HG02852 (cell line): Measurements from ENCODE around the gene RNF8.

Source experiments
- ATAC-seq: cut with Tn5 transposase; IDR thresholded peaks from one replicate; pipeline ENCODE4 v1.9.1; 2021; ENCODE audit warnings: mild to moderate bottlenecking, moderate library complexity; ENCODE audit not compliant: unreplicated experiment

RNF8 gene

GRCh38 chr6:37357288-37357687, 3.5 kb downstream of the RNF8 start:
- no peak for ATAC-seq

- no peak for ATAC-seq
Observed at GRCh38 chr6:37357860-37358259, 4.1 kb downstream of the RNF8 start.

- no peak for ATAC-seq
Observed at GRCh38 chr6:37359039-37359438, 5.3 kb downstream of the RNF8 start.

DNA sequence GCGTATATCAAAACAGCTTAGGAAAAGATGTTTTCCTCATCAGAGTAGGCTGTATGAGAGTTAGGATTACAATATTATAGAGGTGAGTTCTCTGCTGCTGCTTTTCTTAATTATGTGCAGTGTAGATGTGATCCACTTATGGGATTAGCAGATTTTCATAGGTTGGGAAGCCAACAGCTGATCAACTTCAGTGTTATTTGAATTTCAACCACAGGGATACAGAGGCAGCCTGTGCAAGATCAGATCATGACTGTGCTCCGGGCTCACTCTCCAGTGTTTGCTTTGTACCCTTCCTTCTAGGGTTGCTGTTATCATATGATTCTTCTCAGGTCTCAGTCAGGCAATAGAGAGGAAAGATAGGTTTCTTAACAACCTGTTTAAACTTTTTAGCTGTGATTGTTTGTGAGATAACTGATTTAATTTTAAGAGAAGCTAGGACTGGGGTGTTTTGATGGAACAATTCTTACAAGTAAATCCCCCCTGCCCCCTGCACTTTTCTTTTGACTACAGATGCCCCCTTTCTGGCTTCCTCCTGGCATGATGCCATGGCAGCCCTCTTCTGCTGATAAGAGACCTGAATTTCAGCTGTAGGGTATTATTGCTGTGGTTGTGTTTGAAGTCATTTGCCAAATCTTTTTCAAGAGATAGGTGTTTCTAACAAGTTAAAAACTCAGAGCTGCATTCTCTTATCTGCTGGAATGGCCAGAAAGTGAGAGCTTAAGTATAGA, 8.5 kb downstream of the RNF8 start:
- no peak for ATAC-seq

- ATAC-seq: no peak
Observed at GRCh38 chr6:37365791-37366190, 12.0 kb downstream of the RNF8 start.

DNA sequence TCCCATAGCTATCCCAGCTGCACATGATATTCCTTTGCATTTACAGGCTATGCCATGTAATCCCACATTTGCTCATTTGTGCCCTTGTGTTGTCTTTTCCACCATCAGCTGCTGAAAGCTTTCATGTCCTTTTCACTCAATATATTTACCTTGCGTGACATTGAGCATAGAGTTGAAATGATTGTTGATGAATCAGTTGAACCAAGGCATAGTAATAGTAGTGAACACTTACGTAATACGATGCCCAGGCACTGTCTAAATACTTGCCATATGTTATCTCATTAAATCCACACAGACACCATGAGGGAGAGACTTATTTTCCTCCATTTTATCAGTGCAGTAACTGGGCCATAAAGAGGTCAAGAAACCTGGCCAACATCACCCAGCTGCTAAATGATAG, 13.1 kb downstream of the RNF8 start:
- ATAC-seq: no peak

DNA sequence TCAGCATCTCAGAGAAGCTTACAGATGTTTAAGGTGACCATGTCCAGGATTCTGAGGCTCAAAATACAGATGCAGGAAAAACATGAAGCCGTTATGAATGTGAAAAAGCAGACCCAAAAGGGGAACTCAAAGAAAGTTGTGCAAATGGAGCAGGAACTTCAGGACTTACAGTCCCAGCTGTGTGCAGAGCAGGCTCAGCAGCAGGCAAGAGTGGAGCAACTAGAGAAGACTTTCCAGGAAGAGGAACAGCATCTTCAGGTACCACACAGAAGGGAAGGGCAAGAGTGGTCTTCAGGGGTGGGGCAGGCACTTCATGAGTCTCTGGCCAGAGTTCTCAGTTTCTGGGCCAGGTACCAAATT, 15.2 kb downstream of the RNF8 start:
- no peak for ATAC-seq

GRCh38 chr6:37369321-37370201, 15.8 kb downstream of the RNF8 start:
- ATAC-seq: no peak

DNA sequence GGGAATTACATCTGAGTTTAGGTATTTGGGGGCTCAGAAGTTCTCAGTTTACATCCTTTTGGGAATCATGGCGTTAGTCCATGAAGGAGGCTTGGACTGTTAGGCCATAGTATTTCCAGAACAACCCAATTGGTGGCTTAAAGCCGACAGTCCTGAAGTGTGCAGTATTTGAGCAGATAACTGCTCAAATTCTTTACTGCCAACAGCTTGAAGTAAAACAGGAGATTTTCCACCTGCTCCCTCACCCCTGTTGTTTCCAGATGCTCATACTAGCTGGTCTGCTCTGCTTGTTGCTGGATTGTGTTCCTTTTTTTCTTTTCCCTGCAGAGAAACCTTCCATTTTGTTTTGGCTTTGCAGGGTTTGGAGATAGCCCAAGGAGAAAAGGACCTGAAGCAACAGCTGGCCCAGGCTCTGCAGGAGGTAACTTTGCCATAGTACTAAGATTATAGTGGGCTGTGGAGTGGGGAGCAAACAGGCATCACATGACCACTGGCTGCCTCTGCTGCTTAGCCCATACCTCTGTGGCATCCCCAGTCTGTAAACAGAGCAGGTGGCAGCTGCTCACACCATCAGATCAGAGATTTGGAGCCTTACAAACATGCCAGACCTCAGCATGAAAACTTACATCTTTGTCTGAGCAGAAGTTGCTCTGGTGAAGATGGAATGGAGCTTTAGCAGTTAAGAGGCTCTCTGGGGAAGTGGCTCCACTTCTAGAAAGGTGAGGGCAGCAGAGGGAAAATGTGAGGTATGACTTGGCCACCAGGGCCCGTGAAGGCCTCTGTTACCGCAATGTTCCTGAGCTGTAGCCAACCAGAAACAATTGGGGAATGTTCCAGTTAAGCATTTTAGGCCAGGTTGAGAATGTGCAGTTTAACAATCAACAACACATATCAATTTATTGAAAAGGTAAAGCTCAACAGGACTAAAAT, 17.6 kb downstream of the RNF8 start:
- no peak for ATAC-seq

GRCh38 chr6:37372116-37372515, 18.3 kb downstream of the RNF8 start:
- ATAC-seq: no peak

- no peak for ATAC-seq
Observed at GRCh38 chr6:37373822-37374471, 20.2 kb downstream of the RNF8 start.

DNA sequence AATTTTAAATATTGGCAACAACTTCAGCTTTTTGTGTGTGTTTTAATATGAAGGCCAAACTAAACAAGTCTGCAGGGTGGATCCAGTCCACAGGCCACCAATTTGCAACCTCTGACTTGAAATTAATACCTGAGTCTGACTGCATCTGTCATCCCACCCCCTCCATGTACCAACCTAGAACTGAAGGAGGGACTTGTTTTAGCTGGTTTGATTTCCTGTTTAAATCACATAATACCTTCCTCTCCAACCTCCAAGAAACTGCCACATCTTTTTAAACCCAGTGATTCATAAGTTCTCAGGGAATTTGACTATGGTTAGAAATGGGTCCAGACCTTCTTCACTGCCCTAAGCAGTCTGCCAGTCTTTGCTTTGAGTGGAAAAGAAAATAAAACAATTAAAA, 21.6 kb downstream of the RNF8 start:
- no peak for ATAC-seq

DNA sequence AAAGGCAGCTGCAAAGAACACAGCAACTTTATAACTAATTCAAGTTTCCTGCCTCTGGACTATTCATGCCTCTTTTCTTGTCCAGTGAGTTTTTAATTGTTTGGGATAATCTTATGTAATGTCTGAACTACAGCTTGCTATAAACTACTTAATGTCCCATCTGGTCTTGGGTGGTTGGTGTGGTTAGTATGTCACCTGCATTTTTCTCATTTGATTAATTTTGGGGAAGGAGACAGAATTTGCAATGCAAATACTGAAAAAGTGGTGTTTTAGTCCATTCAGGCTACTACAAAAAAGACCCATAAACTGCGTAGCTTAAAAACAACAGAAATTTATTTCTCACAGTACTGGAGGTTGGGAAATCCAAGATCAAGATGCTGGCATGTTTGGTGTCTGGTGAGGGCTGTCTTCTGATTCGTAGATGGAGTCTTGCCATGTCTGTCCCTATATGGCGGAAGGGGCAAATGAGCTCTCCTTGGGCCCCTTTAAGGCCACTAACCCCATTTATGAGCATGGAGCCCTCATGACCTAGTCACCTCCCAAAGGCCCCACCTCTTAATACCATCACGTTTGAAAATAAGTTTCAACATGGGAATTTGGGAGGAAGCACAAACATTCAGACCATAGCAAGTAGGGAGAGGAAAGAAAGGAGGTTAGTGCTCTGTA, 22.4 kb downstream of the RNF8 start:
- no peak for ATAC-seq

DNA sequence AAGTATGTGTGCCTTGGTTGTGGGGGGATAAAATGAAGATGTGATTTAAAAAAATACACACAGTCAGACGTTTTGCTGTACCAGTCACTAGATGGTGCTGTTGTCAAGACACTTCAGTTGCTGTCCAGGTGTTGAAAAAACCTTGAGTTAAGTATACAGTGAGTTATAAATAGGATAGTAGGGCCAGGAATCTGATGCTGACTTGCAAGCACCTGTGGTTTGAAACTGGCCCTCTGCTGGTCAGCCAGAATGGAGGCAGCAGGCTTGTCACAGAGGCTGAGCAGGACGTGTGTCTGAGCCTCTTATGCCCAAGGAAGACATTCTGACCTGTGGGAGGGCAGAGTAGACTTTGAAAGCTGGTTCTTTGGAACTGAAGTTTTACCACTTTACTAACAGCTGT, 27.8 kb downstream of the RNF8 start:
- ATAC-seq: no peak

DNA sequence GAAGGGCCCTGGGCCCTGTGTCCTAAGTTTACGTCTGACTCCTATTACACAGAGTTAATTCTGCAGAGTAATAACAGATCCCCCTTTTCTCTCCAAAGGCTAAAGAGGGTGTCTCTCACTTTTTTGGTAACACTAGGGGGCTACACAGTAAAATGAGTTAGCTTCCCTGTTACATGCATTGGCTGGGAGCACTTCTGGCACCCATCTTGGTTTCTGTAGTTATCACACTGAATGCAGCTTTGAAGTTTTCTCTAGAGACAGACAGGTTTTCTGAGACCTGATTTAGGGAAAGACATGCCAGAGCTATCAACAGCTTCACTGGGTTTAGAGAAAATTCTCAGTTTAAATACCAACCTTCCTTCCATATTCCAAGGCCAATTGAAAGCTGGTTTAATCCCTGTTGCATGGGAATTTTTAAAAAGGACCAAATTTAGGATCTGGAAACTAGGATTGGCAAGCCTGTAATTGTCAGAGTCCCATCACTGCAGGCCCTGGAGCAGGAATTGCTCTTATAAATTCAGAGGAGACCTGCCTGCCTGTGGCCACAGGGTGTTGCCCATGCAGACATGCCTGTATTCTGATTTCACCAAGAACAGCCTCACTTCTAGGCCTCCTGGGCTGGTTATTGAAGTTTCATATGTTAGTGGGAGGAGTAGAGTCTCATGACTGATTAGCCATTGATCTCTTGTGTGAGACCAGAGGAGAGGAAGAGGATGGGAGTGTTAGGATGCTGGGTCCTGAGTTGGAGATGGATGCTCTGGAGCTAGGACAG, 29.4 kb downstream of the RNF8 start:
- no peak for ATAC-seq

- no peak for ATAC-seq
Observed at GRCh38 chr6:37388578-37388977, 34.8 kb downstream of the RNF8 start.

- ATAC-seq: no peak
Observed at GRCh38 chr6:37389857-37390256, 36.1 kb downstream of the RNF8 start.

DNA sequence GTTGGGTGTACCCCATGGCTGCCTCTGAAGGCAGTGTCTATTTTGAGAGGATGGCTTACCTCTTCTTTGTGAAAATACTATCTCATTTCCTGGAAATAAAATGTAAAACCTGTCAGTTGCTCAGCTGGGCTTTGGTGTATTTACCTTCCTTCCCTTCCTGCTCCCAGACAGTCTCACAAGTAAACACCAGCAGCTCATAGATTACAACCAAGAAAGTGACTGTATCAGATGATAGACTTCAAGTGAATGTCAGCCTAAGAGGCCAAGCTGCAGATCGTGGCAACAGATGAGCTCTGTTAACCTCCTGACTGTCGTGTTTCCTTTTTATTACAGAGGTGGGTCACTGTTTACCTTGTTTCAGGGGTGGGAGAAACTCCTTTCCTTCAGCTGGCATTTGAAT, 37.3 kb downstream of the RNF8 start:
- no peak for ATAC-seq

DNA sequence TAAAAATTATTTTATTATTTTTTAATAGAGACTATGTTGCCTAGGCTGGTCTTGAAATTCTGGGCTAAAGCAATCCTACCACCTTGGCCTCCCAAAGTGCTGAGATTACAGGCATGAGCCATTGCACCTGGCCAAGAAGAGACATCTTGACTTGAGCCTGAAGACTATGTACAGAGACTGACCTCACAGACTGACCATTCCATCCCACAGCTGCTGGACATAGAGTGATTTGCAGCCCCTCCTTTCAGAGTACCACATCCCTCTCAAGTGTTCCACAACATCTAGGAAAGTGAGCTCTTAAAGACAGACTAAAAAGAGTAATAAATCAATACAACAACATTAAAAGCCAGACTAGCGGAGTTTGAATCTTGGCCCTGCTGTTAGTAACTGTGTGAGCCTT, 39.0 kb downstream of the RNF8 start:
- ATAC-seq: no peak
